ENCODE data around the gene MDP1. TPM values are rescaled to one million over a fixed set of nuclear protein-coding genes. Genes with fewer than 3 reads are reported as not detected.
"Not testable (repeated sequence)": the region's sequence is repeated elsewhere in the genome, so short reads cannot be mapped to it uniquely, and the experiment has no call there.

MDP1 gene
- total and polyA plus RNA-seq, 2 donors from 2014 or later = 22.8 to 55.4 TPM

GRCh38 chr14:24207104-24207551 lies 8.7 kb downstream of the MDP1 start:
- Histone ChIP-seq H3K4me3 (ENCODE audit: low read length in 3 of 3) (no peak overlapping the region), H3K27me3 (ENCODE audit: control insufficient read depth, insufficient read depth, low read length) (no peaks in the 10 kb centered on the region), H3K9me3 (ENCODE audit: control insufficient read depth in 2 of 3, insufficient read depth in 1 of 3, low read length in 3 of 3) (no peaks in the 10 kb centered on the region), H3K36me3 (ENCODE audit: control insufficient read depth in 2 of 3, insufficient read depth in 3 of 3, low read length in 3 of 3) (peaks cover 7 to 47% (median 36%) of the 10 kb centered on the region in 3 donors), H3K9ac (ENCODE audit: low read length in 3 of 3) (no peak overlapping the region), H3K4me1 (ENCODE audit: control insufficient read depth in 2 of 3, insufficient read depth in 2 of 3, low read depth in 1 of 3, low read length in 3 of 3) (no peaks in the 10 kb centered on the region), H3K27ac (ENCODE audit: low read depth in 2 of 2, low read length in 2 of 2) (no peak overlapping the region)
- TF ChIP-seq CTCF (IDR thresholded peaks at IDR 0.05; ENCODE audit: borderline replicate concordance, extremely low read depth, insufficient read depth) = no peak
- FAIRE-seq (no peak), DNase-seq (no peak)
- intact Hi-C loops (cut with DNase I) = no loop called here

DNA sequence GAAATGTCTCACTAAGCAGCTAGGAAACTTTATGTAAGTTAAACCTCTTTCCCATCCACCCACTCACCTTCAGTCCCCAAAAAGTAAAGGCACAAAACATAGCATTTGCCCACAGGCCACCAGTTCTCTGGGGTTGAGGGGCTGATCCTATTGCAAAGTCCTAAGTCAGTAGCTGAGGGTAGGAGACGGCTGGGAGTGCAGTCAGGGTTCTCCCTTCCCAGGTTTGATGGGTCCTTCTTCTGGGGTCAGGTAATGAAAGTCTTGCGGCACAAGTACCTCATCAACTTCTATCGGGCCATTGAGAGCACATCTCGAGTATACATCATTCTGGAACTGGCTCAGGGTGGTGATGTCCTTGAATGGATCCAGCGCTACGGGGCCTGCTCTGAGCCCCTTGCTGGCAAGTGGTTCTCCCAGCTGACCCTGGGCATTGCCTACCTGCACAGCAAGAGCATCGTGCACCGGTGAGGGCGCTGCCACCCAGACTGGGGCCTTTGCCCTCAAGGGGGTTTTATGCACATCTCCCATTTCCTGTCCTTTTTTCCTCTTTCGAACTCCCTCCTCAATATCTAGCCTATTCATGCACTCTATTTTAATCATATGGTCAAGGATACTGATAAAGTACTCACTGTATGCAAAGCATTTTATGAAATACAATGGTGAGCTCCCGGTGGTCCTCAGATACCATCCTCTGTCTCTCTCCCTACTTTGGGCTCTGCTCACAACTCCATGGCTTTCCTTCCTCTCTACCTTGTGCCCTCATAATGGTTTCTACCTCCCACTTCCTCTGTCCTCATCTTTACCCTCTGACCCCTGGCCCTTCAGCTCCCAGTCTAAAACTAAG lies 9.4 kb downstream of the MDP1 start:
- H3K4me1 ChIP-seq (ENCODE audit: control insufficient read depth in 2 of 3, insufficient read depth in 2 of 3, low read depth in 1 of 3, low read length in 3 of 3) = no peaks in the 10 kb centered on the region
- peaks cover 7 to 44% (median 36%) of the 10 kb centered on the region in 3 donors for H3K36me3 ChIP-seq (ENCODE audit: control insufficient read depth in 2 of 3, insufficient read depth in 3 of 3, low read length in 3 of 3)
- DNase-seq (no peak), FAIRE-seq (no peak)
- no peak overlapping the region for H3K9ac ChIP-seq (ENCODE audit: low read length in 3 of 3)
- TF ChIP-seq CTCF (IDR thresholded peaks at IDR 0.05; ENCODE audit: borderline replicate concordance, extremely low read depth, insufficient read depth) = no peak
- no peaks in the 10 kb centered on the region for H3K9me3 ChIP-seq (ENCODE audit: control insufficient read depth in 2 of 3, insufficient read depth in 1 of 3, low read length in 3 of 3)
- H3K27me3 ChIP-seq (ENCODE audit: control insufficient read depth, insufficient read depth, low read length) = no peaks in the 10 kb centered on the region
- H3K27ac ChIP-seq (ENCODE audit: low read depth in 2 of 2, low read length in 2 of 2) = no peak overlapping the region
- no peak overlapping the region for H3K4me3 ChIP-seq (ENCODE audit: low read length in 3 of 3)
- intact Hi-C loops (cut with DNase I) = no loop called here

GRCh38 chr14:24204163-24205146 lies 11.4 kb downstream of the MDP1 start:
- no peak for TF ChIP-seq CTCF (IDR thresholded peaks at IDR 0.05; ENCODE audit: borderline replicate concordance, extremely low read depth, insufficient read depth)
- Histone ChIP-seq H3K36me3 (ENCODE audit: control insufficient read depth in 2 of 3, insufficient read depth in 3 of 3, low read length in 3 of 3) (peaks cover 5 to 30% (median 26%) of the 10 kb centered on the region in 3 donors), H3K9ac (ENCODE audit: low read length in 3 of 3) (no peak overlapping the region), H3K27me3 (ENCODE audit: control insufficient read depth, insufficient read depth, low read length) (no peaks in the 10 kb centered on the region), H3K4me1 (ENCODE audit: control insufficient read depth in 2 of 3, insufficient read depth in 2 of 3, low read depth in 1 of 3, low read length in 3 of 3) (no peaks in the 10 kb centered on the region), H3K27ac (ENCODE audit: low read depth in 2 of 2, low read length in 2 of 2) (no peak overlapping the region), H3K4me3 (ENCODE audit: low read length in 3 of 3) (no peak overlapping the region), H3K9me3 (ENCODE audit: control insufficient read depth in 2 of 3, insufficient read depth in 1 of 3, low read length in 3 of 3) (no peaks in the 10 kb centered on the region)
- no peak for DNase-seq
- FAIRE-seq = no peak
- intact Hi-C loops (cut with DNase I) = no loop called here

GRCh38 chr14:24203249-24203886 lies 12.5 kb downstream of the MDP1 start:
- intact Hi-C loops (cut with DNase I); H3K4me3 ChIP-seq (ENCODE audit: low read length in 3 of 3); H3K27ac ChIP-seq (ENCODE audit: low read depth in 2 of 2, low read length in 2 of 2); H3K9ac ChIP-seq (ENCODE audit: low read length in 3 of 3); FAIRE-seq; H3K27me3 ChIP-seq (ENCODE audit: control insufficient read depth, insufficient read depth, low read length); H3K9me3 ChIP-seq (ENCODE audit: control insufficient read depth in 2 of 3, insufficient read depth in 1 of 3, low read length in 3 of 3); DNase-seq; H3K4me1 ChIP-seq (ENCODE audit: control insufficient read depth in 2 of 3, insufficient read depth in 2 of 3, low read depth in 1 of 3, low read length in 3 of 3): not testable (repeated sequence)
- H3K36me3 ChIP-seq (ENCODE audit: control insufficient read depth in 2 of 3, insufficient read depth in 3 of 3, low read length in 3 of 3) = peaks cover 5 to 24% (median 23%) of the 10 kb centered on the region in 3 donors

- DNase-seq; H3K27ac ChIP-seq (ENCODE audit: low read depth in 2 of 2, low read length in 2 of 2); H3K27me3 ChIP-seq (ENCODE audit: control insufficient read depth, insufficient read depth, low read length); FAIRE-seq; intact Hi-C loops (cut with DNase I); H3K9ac ChIP-seq (ENCODE audit: low read length in 3 of 3); H3K4me1 ChIP-seq (ENCODE audit: control insufficient read depth in 2 of 3, insufficient read depth in 2 of 3, low read depth in 1 of 3, low read length in 3 of 3); H3K4me3 ChIP-seq (ENCODE audit: low read length in 3 of 3); H3K9me3 ChIP-seq (ENCODE audit: control insufficient read depth in 2 of 3, insufficient read depth in 1 of 3, low read length in 3 of 3): not testable (repeated sequence)
- peaks cover 0 to 20% (median 19%) of the 10 kb centered on the region in 3 donors for H3K36me3 ChIP-seq (ENCODE audit: control insufficient read depth in 2 of 3, insufficient read depth in 3 of 3, low read length in 3 of 3)
Observed at GRCh38 chr14:24202538-24202937, 13.3 kb downstream of the MDP1 start.
